H9 (cell line): ENCODE results near the gene ANO3. TPM values are rescaled to one million over a fixed set of nuclear protein-coding genes. Genes with fewer than 3 reads are reported as not detected.

ENCODE experiments used
- DNase-seq: peaks from one replicate; pipeline ENCODE4 v3.0.0-alpha.2; 2017
- H2AFZ ChIP-seq: one replicate; pipeline ENCODE4 v1.6.1; 2013; ENCODE audit warnings: mild to moderate bottlenecking, low read length, control low read depth, moderate library complexity
- H2AK5ac ChIP-seq: 2 replicates; pipeline ENCODE4 v1.6.1; 2013; ENCODE audit warnings: low read length, control low read depth, mixed read lengths; ENCODE audit not compliant: insufficient read length
- H2BK120ac ChIP-seq: one replicate; pipeline ENCODE4 v1.6.1; 2013; ENCODE audit warnings: low read depth, mild to moderate bottlenecking, low read length, control low read depth, inconsistent platforms; ENCODE audit not compliant: poor library complexity, severe bottlenecking
- H2BK12ac ChIP-seq: 2 replicates; pipeline ENCODE4 v1.6.1; 2013; ENCODE audit warnings: low read length, control low read depth, mixed read lengths, low read depth; ENCODE audit not compliant: insufficient read length
- H2BK15ac ChIP-seq: 2 replicates; pipeline ENCODE4 v1.6.1; 2013; ENCODE audit warnings: low read depth, low read length, control low read depth
- H2BK20ac ChIP-seq: one replicate; pipeline ENCODE4 v1.6.1; 2013; ENCODE audit warnings: low read depth, mild to moderate bottlenecking, low read length, control low read depth, inconsistent platforms; ENCODE audit not compliant: poor library complexity, severe bottlenecking
- H2BK5ac ChIP-seq: 2 replicates; pipeline ENCODE4 v1.6.1; 2013; ENCODE audit warnings: low read length, control low read depth, mixed read lengths; ENCODE audit not compliant: insufficient read length
- H3K14ac ChIP-seq: 2 replicates; pipeline ENCODE4 v1.6.1; 2013; ENCODE audit warnings: low read length, control low read depth; ENCODE audit not compliant: insufficient read depth
- H3K18ac ChIP-seq: 2 replicates; pipeline ENCODE4 v1.6.1; 2013; ENCODE audit warnings: low read depth, mild to moderate bottlenecking, mixed read lengths, low read length, control low read depth; ENCODE audit not compliant: insufficient read length
- H3K23ac ChIP-seq: 2 replicates; pipeline ENCODE4 v1.6.1; 2013; ENCODE audit warnings: low read length, control low read depth, mixed read lengths, low read depth; ENCODE audit not compliant: insufficient read length
- H3K23me2 ChIP-seq: 2 replicates; pipeline ENCODE4 v1.6.1; 2013; ENCODE audit warnings: low read depth, mild to moderate bottlenecking, mixed read lengths, low read length, control low read depth; ENCODE audit not compliant: insufficient read length, poor library complexity, severe bottlenecking
- H3K27ac ChIP-seq: 2 replicates; pipeline ENCODE4 v1.5.1; 2013; ENCODE audit warnings: low read length, control low read depth, mixed read lengths, low read depth; ENCODE audit not compliant: insufficient read length
- H3K27me3 ChIP-seq: 2 replicates; pipeline ENCODE4 v1.6.1; 2013; ENCODE audit warnings: low read length, control low read depth, inconsistent platforms; ENCODE audit not compliant: insufficient read depth
- H3K4ac ChIP-seq: 2 replicates; pipeline ENCODE4 v1.6.1; 2013; ENCODE audit warnings: low read depth, mild to moderate bottlenecking, control low read depth, inconsistent platforms, low read length, moderate library complexity
- H3K4me1 ChIP-seq: 2 replicates; pipeline ENCODE4 v1.6.1; 2013; ENCODE audit warnings: low read length, control low read depth, inconsistent platforms; ENCODE audit not compliant: insufficient read depth
- H3K4me2 ChIP-seq: 2 replicates; pipeline ENCODE4 v1.6.1; 2013; ENCODE audit warnings: low read length, control low read depth, mixed read lengths; ENCODE audit not compliant: insufficient read length, insufficient read depth
- H3K56ac ChIP-seq: 2 replicates; pipeline ENCODE4 v1.6.1; 2013; ENCODE audit warnings: low read depth, mild to moderate bottlenecking, mixed read lengths, low read length, control low read depth; ENCODE audit not compliant: insufficient read length
- H3K79me1 ChIP-seq: 2 replicates; pipeline ENCODE4 v1.6.1; 2013; ENCODE audit warnings: low read depth, mild to moderate bottlenecking, moderate library complexity, low read length, control low read depth, inconsistent platforms; ENCODE audit not compliant: insufficient read depth, poor library complexity, severe bottlenecking
- H3K79me2 ChIP-seq: 2 replicates; pipeline ENCODE4 v1.6.1; 2013; ENCODE audit warnings: low read length, control low read depth, inconsistent platforms; ENCODE audit not compliant: insufficient read depth
- H3K9ac ChIP-seq: 2 replicates; pipeline ENCODE4 v1.6.1; 2013; ENCODE audit warnings: low read length, control low read depth, mixed read lengths; ENCODE audit not compliant: insufficient read length; ENCODE audit errors: extremely low read depth
- H3K9me3 ChIP-seq: one replicate; pipeline ENCODE4 v1.6.1; 2013; ENCODE audit warnings: low read depth, low read length, inconsistent platforms; ENCODE audit not compliant: control insufficient read depth
- H3T11ph ChIP-seq: one replicate; pipeline ENCODE4 v1.6.1; 2013; ENCODE audit warnings: mild to moderate bottlenecking, low read length, control low read depth, inconsistent platforms
- H4K20me1 ChIP-seq: one replicate; pipeline ENCODE4 v1.6.1; 2013; ENCODE audit not compliant: control insufficient read depth, insufficient read length, insufficient read depth
- H4K5ac ChIP-seq: 2 replicates; pipeline ENCODE4 v1.6.1; 2013; ENCODE audit warnings: low read depth, mild to moderate bottlenecking, mixed read lengths, low read length, control low read depth; ENCODE audit not compliant: insufficient read length
- H4K8ac ChIP-seq: replicated peaks from 2 replicates; pipeline ENCODE4 v1.6.1; 2013; ENCODE audit warnings: low read length, control low read depth, mixed read lengths, low read depth; ENCODE audit not compliant: insufficient read length
- H4K91ac ChIP-seq: 2 replicates; pipeline ENCODE4 v1.6.1; 2013; ENCODE audit warnings: low read depth, mild to moderate bottlenecking, moderate library complexity, mixed read lengths, low read length, control low read depth; ENCODE audit not compliant: insufficient read length
- H3K27ac Mint-ChIP-seq, 3 experiments: 2 replicates in 2 of 3; 3 replicates in 1 of 3; pipeline ENCODE4 v1.8.0; 2020 to 2021; ENCODE audit warnings: mixed read lengths in 3 of 3, mild to moderate bottlenecking in 1 of 3, moderate library complexity in 1 of 3
- H3K27me3 Mint-ChIP-seq: 2 replicates; pipeline ENCODE4 v1.8.0; 2021; ENCODE audit warnings: low read depth, mild to moderate bottlenecking, moderate library complexity, mixed read lengths
- H3K36me3 Mint-ChIP-seq, 3 experiments: 2 replicates in 2 of 3; 3 replicates in 1 of 3; pipeline ENCODE4 v1.8.0; 2020 to 2021; ENCODE audit warnings: low read depth in 3 of 3, mixed read lengths in 3 of 3; ENCODE audit not compliant: insufficient read depth in 1 of 3
- H3K4me1 Mint-ChIP-seq, 2 experiments: 2 replicates each; pipeline ENCODE4 v1.8.0; 2020; ENCODE audit warnings: mixed read lengths in 2 of 2
- H3K4me3 Mint-ChIP-seq, 2 experiments: 2 replicates in 1 of 2; 3 replicates in 1 of 2; pipeline ENCODE4 v1.8.0; 2020 to 2021; ENCODE audit warnings: mild to moderate bottlenecking in 2 of 2, mixed read lengths in 2 of 2, moderate library complexity in 1 of 2
- H3K9me3 Mint-ChIP-seq, 2 experiments: 2 replicates in 1 of 2; 3 replicates in 1 of 2; pipeline ENCODE4 v1.8.0; 2020; ENCODE audit warnings: mild to moderate bottlenecking in 2 of 2, mixed read lengths in 2 of 2, moderate library complexity in 1 of 2
- CTCF ChIP-seq: fragments of 200-600 bp; sonication (generic); conservative IDR thresholded peaks from 3 replicates; pipeline ENCODE4 v1.8.0; 2021; ENCODE audit warnings: antibody characterized with exemption, mild to moderate bottlenecking
- total RNA-seq: library from RNA; stranded (reverse); gene quantifications from 2 replicates; pipeline ENCODE4 v1.2.1, GENCODE V29; 2021

Gene ANO3
- total RNA-seq, 1 experiment from 2014 or later = not detected

- no peaks in the 10 kb centered on the region for H3K79me2 ChIP-seq
- no peaks in the 10 kb centered on the region for H3K9me3 ChIP-seq
- Mint-ChIP-seq H3K27me3 (no peaks in the 10 kb centered on the region), H3K4me1 (peaks cover 8 to 14% of the 10 kb centered on the region in 2 experiments), H3K27ac (no peak overlapping the region), H3K9me3 (no peaks in the 10 kb centered on the region), H3K4me3 (no peak overlapping the region), H3K36me3 (no peaks in the 10 kb centered on the region)
- no peak overlapping the region for H3K4me2 ChIP-seq
- no peak for DNase-seq
- H3K23me2 ChIP-seq = no peaks in the 10 kb centered on the region
- H2BK15ac ChIP-seq = no peak overlapping the region
- no peak overlapping the region for H3T11ph ChIP-seq
- H3K9ac ChIP-seq = no peak overlapping the region
- H2BK120ac ChIP-seq = no peak overlapping the region
- no peak overlapping the region for H3K27ac ChIP-seq
- H3K23ac ChIP-seq = no peak overlapping the region
- H4K8ac ChIP-seq = no peak overlapping the region
- H2BK5ac ChIP-seq = no peak overlapping the region
- no peak overlapping the region for H4K91ac ChIP-seq
- H2BK12ac ChIP-seq = no peak overlapping the region
- no peak overlapping the region for H2AFZ ChIP-seq
- H4K5ac ChIP-seq = no peak overlapping the region
- H3K56ac ChIP-seq = no peak overlapping the region
- H4K20me1 ChIP-seq = no peaks in the 10 kb centered on the region
- no peak overlapping the region for H3K18ac ChIP-seq
- no peak overlapping the region for H3K14ac ChIP-seq
- no peaks in the 10 kb centered on the region for H3K4me1 ChIP-seq
- no peaks in the 10 kb centered on the region for H3K27me3 ChIP-seq
- H3K79me1 ChIP-seq = no peaks in the 10 kb centered on the region
- H2AK5ac ChIP-seq = no peak overlapping the region
- no peak overlapping the region for H3K4ac ChIP-seq
- no peak overlapping the region for H2BK20ac ChIP-seq
- no peak for TF ChIP-seq CTCF
Observed at GRCh38 chr11:26702406-26702805, 370.5 kb downstream of the ANO3 start.
